Naive thymus-derived CD4-positive, alpha-beta T cell (primary cell): ENCODE data around the gene OR6Q1. TPM values are rescaled to one million over a fixed set of nuclear protein-coding genes. Genes with fewer than 3 reads are reported as not detected.

Experiments used
- ATAC-seq: fragments of 150-1000 bp; cut with Tn5 transposase; 2 replicates; pipeline ENCODE4 v1.10.0; 2021; ENCODE audit warnings: mild to moderate bottlenecking, moderate library complexity
- CTCF ChIA-PET: fragments of 350-600 bp; sonication (Branson Sonifier 250); formaldehyde crosslinking; loops from one replicate; lab custom pipeline; 2021; ENCODE audit warnings: antibody characterized with exemption; lab: Charles Lee
- POLR2A ChIA-PET: fragments of 350-600 bp; sonication (Branson Sonifier 250); formaldehyde crosslinking; loops from one replicate; lab custom pipeline; 2021; ENCODE audit warnings: antibody characterized with exemption, inconsistent platforms; lab: Charles Lee
- DNase-seq, 9 donors: peaks; one replicate each; pipeline versions ENCODE4 v3.0.0 to v3.0.0-alpha.2; 2020 to 2022; ENCODE audit warnings: mixed read lengths in 1 of 9
- H3K27ac ChIP-seq: one replicate; pipeline ENCODE4 v1.7.0; 2013; ENCODE audit warnings: mild to moderate bottlenecking, low read depth, low read length, moderate library complexity
- H3K27me3 ChIP-seq, 2 donors: one replicate each; pipeline ENCODE4 v1.7.0; 2013; ENCODE audit warnings: low read length in 2 of 2, mild to moderate bottlenecking in 2 of 2, moderate library complexity in 2 of 2; ENCODE audit not compliant: control insufficient read depth in 2 of 2, insufficient read depth in 2 of 2
- H3K36me3 ChIP-seq, 3 experiments: 1 replicate in 2 of 3; 2 replicates in 1 of 3; pipeline ENCODE4 v1.7.0; 2013; ENCODE audit warnings: low read length in 3 of 3, mild to moderate bottlenecking in 3 of 3, moderate library complexity in 1 of 3; ENCODE audit not compliant: insufficient read depth in 3 of 3, control insufficient read depth in 2 of 3
- H3K4me1 ChIP-seq, 2 donors: one replicate each; pipeline ENCODE4 v1.7.0; 2013; ENCODE audit warnings: low read length in 2 of 2, mild to moderate bottlenecking in 2 of 2, moderate library complexity in 1 of 2; ENCODE audit not compliant: control insufficient read depth in 2 of 2, insufficient read depth in 2 of 2
- H3K4me3 ChIP-seq: 2 replicates; pipeline ENCODE4 v1.7.0; 2013; ENCODE audit warnings: mild to moderate bottlenecking, low read length
- H3K9me3 ChIP-seq, 3 experiments: 1 replicate in 2 of 3; 2 replicates in 1 of 3; pipeline ENCODE4 v1.7.0; 2013; ENCODE audit warnings: low read length in 3 of 3; ENCODE audit not compliant: control insufficient read depth in 2 of 3
- H3K27ac Mint-ChIP-seq, 9 donors: one replicate each; pipeline ENCODE4 v1.8.0; 2020 to 2022; ENCODE audit warnings: mixed read lengths in 9 of 9, mild to moderate bottlenecking in 8 of 9, moderate library complexity in 5 of 9, inconsistent platforms in 2 of 9
- H3K27me3 Mint-ChIP-seq, 5 donors: one replicate each; pipeline ENCODE4 v1.8.0; 2021 to 2022; ENCODE audit warnings: mixed read lengths in 5 of 5, mild to moderate bottlenecking in 1 of 5
- H3K36me3 Mint-ChIP-seq, 5 donors: one replicate each; pipeline ENCODE4 v1.8.0; 2020 to 2022; ENCODE audit warnings: mixed read lengths in 5 of 5, mild to moderate bottlenecking in 3 of 5, inconsistent platforms in 1 of 5
- H3K4me1 Mint-ChIP-seq, 7 donors: one replicate each; pipeline ENCODE4 v1.8.0; 2020 to 2022; ENCODE audit warnings: mixed read lengths in 7 of 7, mild to moderate bottlenecking in 3 of 7, inconsistent platforms in 1 of 7
- H3K4me3 Mint-ChIP-seq, 10 donors: one replicate each; pipeline ENCODE4 v1.8.0; 2020 to 2022; ENCODE audit warnings: mild to moderate bottlenecking in 10 of 10, mixed read lengths in 10 of 10, moderate library complexity in 6 of 10, inconsistent platforms in 2 of 10
- H3K9me3 Mint-ChIP-seq, 11 donors: one replicate each; pipeline ENCODE4 v1.8.0; 2020 to 2022; ENCODE audit warnings: mixed read lengths in 11 of 11, mild to moderate bottlenecking in 4 of 11, inconsistent platforms in 1 of 11, moderate library complexity in 1 of 11
- intact Hi-C, 2 donors: fragments of 100-400 bp; cut with micrococcal nuclease; formaldehyde crosslinking; loops; one replicate each; pipeline ENCODE4 v1.15.1; 2023
- polyA plus RNA-seq, 2 donors: library from polyadenylated mRNA; unstranded; fragments of 300-500 nt; fragmentation: Illumina TruSeq; gene quantifications; one replicate each; pipeline ENCODE4 v1.2.3, GENCODE V29; 2021
- total RNA-seq, 6 experiments: library from RNA in 5 of 6; stranded (reverse) in 5 of 6; gene quantifications; 1 replicate in 5 of 6; 2 replicates in 1 of 6; pipeline ENCODE4 v1.2.3 and lab custom pipeline; 2021 to 2026

The OR6Q1 gene
- total and polyA plus RNA-seq, 7 experiments from 2014 or later: not detected

DNA sequence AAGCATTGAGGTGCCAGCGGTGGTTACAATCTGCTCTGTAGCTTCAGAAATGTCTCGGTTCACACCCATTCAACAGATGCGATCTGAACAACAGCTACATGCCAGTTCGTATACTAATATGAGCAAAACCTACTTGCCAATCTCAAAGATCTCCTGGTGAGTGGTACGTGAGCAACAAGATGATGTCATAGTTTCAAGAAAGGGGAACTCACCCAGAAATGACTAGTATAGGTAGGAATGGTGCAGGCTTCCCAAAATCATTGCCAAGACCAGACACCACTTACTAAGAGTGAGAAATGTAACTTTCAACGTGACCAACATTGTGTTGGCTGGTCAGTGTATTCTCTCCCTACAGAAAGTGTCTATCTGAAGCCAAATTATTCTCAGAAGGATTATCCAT, 31.1 kb downstream of the OR6Q1 start:
- Histone ChIP-seq H3K27me3 (no peaks in the 10 kb centered on the region), H3K9me3 (no peaks in the 10 kb centered on the region), H3K4me3 (no peak overlapping the region), H3K4me1 (no peaks in the 10 kb centered on the region), H3K27ac (no peak overlapping the region), H3K36me3 (no peaks in the 10 kb centered on the region)
- no peak for DNase-seq
- no peaks in the 10 kb centered on the region for H3K36me3 Mint-ChIP-seq
- ChIA-PET POLR2A (no interaction called here), CTCF (no interaction called here)
- no peak overlapping the region for H3K27ac Mint-ChIP-seq
- H3K9me3 Mint-ChIP-seq: peaks cover 0 to 2% (median 0%) of the 10 kb centered on the region in 11 donors
- no peak overlapping the region for H3K4me3 Mint-ChIP-seq
- intact Hi-C loops: no loop called here
- peaks cover 0 to 17% (median 8%) of the 10 kb centered on the region in 5 donors for H3K27me3 Mint-ChIP-seq
- ATAC-seq: no peak
- H3K4me1 Mint-ChIP-seq: no peaks in the 10 kb centered on the region

GRCh38 chr11:58067685-58068084, 36.9 kb downstream of the OR6Q1 start:
- no peak for ATAC-seq
- Mint-ChIP-seq H3K9me3 (no peaks in the 10 kb centered on the region), H3K4me3 (no peak overlapping the region), H3K4me1 (no peaks in the 10 kb centered on the region), H3K27ac (no peak overlapping the region), H3K36me3 (no peaks in the 10 kb centered on the region), H3K27me3 (peaks cover 0 to 6% (median 0%) of the 10 kb centered on the region in 5 donors)
- DNase-seq: no peak
- Histone ChIP-seq H3K4me3 (no peak overlapping the region), H3K4me1 (no peaks in the 10 kb centered on the region), H3K27me3 (no peaks in the 10 kb centered on the region), H3K9me3 (no peaks in the 10 kb centered on the region), H3K27ac (no peak overlapping the region), H3K36me3 (no peaks in the 10 kb centered on the region)
- ChIA-PET POLR2A (no interaction called here), CTCF (no interaction called here)
- intact Hi-C loops: no loop called here

DNA sequence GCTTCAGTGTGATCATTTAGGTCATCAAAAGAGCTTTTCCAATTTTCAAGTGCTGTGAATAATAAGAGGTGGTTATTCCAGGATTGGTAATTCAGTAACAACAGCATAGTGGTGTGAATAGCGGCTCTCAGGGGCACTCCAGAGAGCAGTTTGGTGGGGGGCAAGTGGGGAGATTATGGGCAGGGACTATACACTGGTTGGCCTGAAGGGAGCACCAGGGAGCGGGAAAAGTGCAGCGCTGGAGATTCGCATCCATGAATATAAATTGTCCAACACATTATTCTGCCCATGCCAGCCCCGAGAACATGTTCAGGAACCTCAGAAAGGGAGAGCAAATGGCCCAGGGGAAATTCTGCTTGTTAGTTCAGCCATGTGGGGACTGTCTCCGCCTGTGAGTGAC, 37.9 kb downstream of the OR6Q1 start:
- Mint-ChIP-seq H3K27me3 (peaks cover 0 to 6% (median 0%) of the 10 kb centered on the region in 5 donors), H3K27ac (no peak overlapping the region)

GRCh38 chr11:58070585-58070984, 39.8 kb downstream of the OR6Q1 start:
- POLR2A ChIA-PET: no interaction called here
- H3K9me3 Mint-ChIP-seq: peaks cover 0 to 5% (median 2%) of the 10 kb centered on the region in 11 donors
- H3K27me3 Mint-ChIP-seq: peaks cover 0 to 9% (median 3%) of the 10 kb centered on the region in 5 donors
- H3K27me3 ChIP-seq: no peaks in the 10 kb centered on the region
- H3K9me3 ChIP-seq: no peaks in the 10 kb centered on the region
- CTCF ChIA-PET: no interaction called here
- intact Hi-C loops: no loop called here
- DNase-seq (no peak), ATAC-seq (no peak)
- H3K4me3 Mint-ChIP-seq: no peak overlapping the region
- no peak overlapping the region for H3K27ac Mint-ChIP-seq
- H3K4me1 ChIP-seq: no peaks in the 10 kb centered on the region
- H3K4me3 ChIP-seq: no peak overlapping the region
- H3K36me3 ChIP-seq: no peaks in the 10 kb centered on the region
- no peaks in the 10 kb centered on the region for H3K36me3 Mint-ChIP-seq
- no peak overlapping the region for H3K27ac ChIP-seq
- H3K4me1 Mint-ChIP-seq: no peaks in the 10 kb centered on the region

More for the DNA sequence above, 37.9 kb downstream of the OR6Q1 start:
- H3K4me3 Mint-ChIP-seq: no peak overlapping the region
- no peaks in the 10 kb centered on the region for H3K4me1 ChIP-seq
- no peaks in the 10 kb centered on the region for H3K9me3 ChIP-seq
- ATAC-seq (no peak), DNase-seq (no peak)
- H3K4me1 Mint-ChIP-seq: no peaks in the 10 kb centered on the region
- no peak overlapping the region for H3K4me3 ChIP-seq
- CTCF ChIA-PET: no interaction called here
- H3K36me3 Mint-ChIP-seq: no peaks in the 10 kb centered on the region
- H3K9me3 Mint-ChIP-seq: peaks cover 0 to under 1% (median 0%) of the 10 kb centered on the region in 11 donors
- H3K27me3 ChIP-seq: no peaks in the 10 kb centered on the region
- H3K27ac ChIP-seq: no peak overlapping the region
- POLR2A ChIA-PET: no interaction called here
- no peaks in the 10 kb centered on the region for H3K36me3 ChIP-seq
- intact Hi-C loops: no loop called here

GRCh38 chr11:58075781-58076180, 45.0 kb downstream of the OR6Q1 start:
- Mint-ChIP-seq H3K4me1 (no peaks in the 10 kb centered on the region), H3K9me3 (peaks cover 0 to 5% (median 2%) of the 10 kb centered on the region in 11 donors), H3K27ac (no peak overlapping the region), H3K36me3 (no peaks in the 10 kb centered on the region), H3K27me3 (peaks cover 0 to 9% (median 0%) of the 10 kb centered on the region in 5 donors), H3K4me3 (no peak overlapping the region)
- ChIA-PET POLR2A (no interaction called here), CTCF (no interaction called here)
- H3K27me3 ChIP-seq: no peaks in the 10 kb centered on the region
- no peak for DNase-seq
- H3K36me3 ChIP-seq: no peaks in the 10 kb centered on the region
- no peak overlapping the region for H3K4me3 ChIP-seq
- H3K4me1 ChIP-seq: no peaks in the 10 kb centered on the region
- H3K9me3 ChIP-seq: no peaks in the 10 kb centered on the region
- no peak for ATAC-seq
- intact Hi-C loops: no loop called here
- H3K27ac ChIP-seq: no peak overlapping the region

Other genes starting within 250 kb of the OR6Q1 start
- gene OR9Q1, start 7.1 kb upstream of the OR6Q1 start, total RNA-seq: not detected
- gene OR9Q1, start 7.1 kb upstream of the OR6Q1 start, polyA plus RNA-seq: not detected
- not detected for gene OR9I1, start 94.6 kb downstream of the OR6Q1 start, total RNA-seq
- gene OR9I1, start 94.6 kb downstream of the OR6Q1 start, polyA plus RNA-seq: not detected
- not detected for gene OR9Q2, start 158.1 kb downstream of the OR6Q1 start, total RNA-seq
- gene OR9Q2, start 158.1 kb downstream of the OR6Q1 start, polyA plus RNA-seq: not detected
- not detected for gene OR1S2, start 173.2 kb downstream of the OR6Q1 start, total RNA-seq
- not detected for gene OR1S2, start 173.2 kb downstream of the OR6Q1 start, polyA plus RNA-seq
- not detected for gene OR1S1, start 181.8 kb downstream of the OR6Q1 start, total RNA-seq
- not detected for gene OR1S1, start 181.8 kb downstream of the OR6Q1 start, polyA plus RNA-seq
- gene OR10Q1, start 198.0 kb downstream of the OR6Q1 start, total RNA-seq: not detected
- gene OR10Q1, start 198.0 kb downstream of the OR6Q1 start, polyA plus RNA-seq: not detected
- not detected for gene OR10W1, start 237.3 kb downstream of the OR6Q1 start, total RNA-seq
- gene OR10W1, start 237.3 kb downstream of the OR6Q1 start, polyA plus RNA-seq: not detected